ENCODE measurements around the gene LMF1. TPM values are rescaled to one million over a fixed set of nuclear protein-coding genes. Genes with fewer than 3 reads are reported as not detected.

The LMF1 gene
- total RNA-seq, 1 donor from 2014 or later: 2.1 TPM

GRCh38 chr16:848510-849253 lies 122.1 kb downstream of the LMF1 start:
- FAIRE-seq (no peak), DNase-seq (ENCODE audit: low read depth) (no peak)
- Histone ChIP-seq H3K4me3 (ENCODE audit: low read depth, low read length) (no peak overlapping the region), H3K36me3 (ENCODE audit: control insufficient read depth, insufficient read depth, low read length) (no peaks in the 10 kb centered on the region), H3K27me3 (ENCODE audit: control insufficient read depth, insufficient read depth, low read length) (no peaks in the 10 kb centered on the region)
- TF ChIP-seq, protein P1, sequence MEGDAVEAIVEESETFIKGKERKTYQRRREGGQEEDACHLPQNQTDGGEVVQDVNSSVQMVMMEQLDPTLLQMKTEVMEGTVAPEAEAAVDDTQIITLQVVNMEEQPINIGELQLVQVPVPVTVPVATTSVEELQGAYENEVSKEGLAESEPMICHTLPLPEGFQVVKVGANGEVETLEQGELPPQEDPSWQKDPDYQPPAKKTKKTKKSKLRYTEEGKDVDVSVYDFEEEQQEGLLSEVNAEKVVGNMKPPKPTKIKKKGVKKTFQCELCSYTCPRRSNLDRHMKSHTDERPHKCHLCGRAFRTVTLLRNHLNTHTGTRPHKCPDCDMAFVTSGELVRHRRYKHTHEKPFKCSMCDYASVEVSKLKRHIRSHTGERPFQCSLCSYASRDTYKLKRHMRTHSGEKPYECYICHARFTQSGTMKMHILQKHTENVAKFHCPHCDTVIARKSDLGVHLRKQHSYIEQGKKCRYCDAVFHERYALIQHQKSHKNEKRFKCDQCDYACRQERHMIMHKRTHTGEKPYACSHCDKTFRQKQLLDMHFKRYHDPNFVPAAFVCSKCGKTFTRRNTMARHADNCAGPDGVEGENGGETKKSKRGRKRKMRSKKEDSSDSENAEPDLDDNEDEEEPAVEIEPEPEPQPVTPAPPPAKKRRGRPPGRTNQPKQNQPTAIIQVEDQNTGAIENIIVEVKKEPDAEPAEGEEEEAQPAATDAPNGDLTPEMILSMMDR (IDR thresholded peaks at IDR 0.05; ENCODE audit: insufficient read depth, low read length, severe bottlenecking): no peak

GRCh38 chr16:847681-848445 lies 122.9 kb downstream of the LMF1 start:
- DNase-seq (ENCODE audit: low read depth) (no peak), FAIRE-seq (no peak)
- TF ChIP-seq, protein P1 (IDR thresholded peaks at IDR 0.05; ENCODE audit: insufficient read depth, low read length, severe bottlenecking): no peak
- H3K4me3 ChIP-seq (ENCODE audit: low read depth, low read length): no peak overlapping the region
- no peaks in the 10 kb centered on the region for H3K36me3 ChIP-seq (ENCODE audit: control insufficient read depth, insufficient read depth, low read length)
- no peaks in the 10 kb centered on the region for H3K27me3 ChIP-seq (ENCODE audit: control insufficient read depth, insufficient read depth, low read length)

DNA sequence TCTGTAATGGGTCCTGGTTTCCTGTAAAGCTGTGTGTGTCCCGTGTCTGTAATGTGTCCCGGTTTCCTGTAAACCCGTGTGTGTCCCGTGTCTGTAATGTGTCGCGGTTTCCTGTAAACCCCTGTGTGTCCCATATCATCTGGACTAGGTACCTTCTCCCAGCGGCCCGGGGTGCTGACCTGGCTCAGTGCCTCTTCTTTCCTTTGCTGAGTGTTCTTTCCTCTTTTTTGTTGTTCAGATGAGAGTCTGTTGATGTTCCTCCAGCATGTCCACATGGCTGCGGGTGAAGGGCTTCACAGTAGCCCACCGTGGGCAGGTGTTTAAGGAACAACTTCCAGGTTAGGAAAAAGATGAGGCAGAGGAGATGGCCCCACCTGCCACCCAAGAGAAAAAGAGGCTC lies 123.6 kb downstream of the LMF1 start:
- TF ChIP-seq, protein P1 (IDR thresholded peaks at IDR 0.05; ENCODE audit: insufficient read depth, low read length, severe bottlenecking): no peak
- FAIRE-seq (no peak), DNase-seq (ENCODE audit: low read depth) (no peak)
- Histone ChIP-seq H3K36me3 (ENCODE audit: control insufficient read depth, insufficient read depth, low read length) (no peaks in the 10 kb centered on the region), H3K27me3 (ENCODE audit: control insufficient read depth, insufficient read depth, low read length) (no peaks in the 10 kb centered on the region), H3K4me3 (ENCODE audit: low read depth, low read length) (no peak overlapping the region)

DNA sequence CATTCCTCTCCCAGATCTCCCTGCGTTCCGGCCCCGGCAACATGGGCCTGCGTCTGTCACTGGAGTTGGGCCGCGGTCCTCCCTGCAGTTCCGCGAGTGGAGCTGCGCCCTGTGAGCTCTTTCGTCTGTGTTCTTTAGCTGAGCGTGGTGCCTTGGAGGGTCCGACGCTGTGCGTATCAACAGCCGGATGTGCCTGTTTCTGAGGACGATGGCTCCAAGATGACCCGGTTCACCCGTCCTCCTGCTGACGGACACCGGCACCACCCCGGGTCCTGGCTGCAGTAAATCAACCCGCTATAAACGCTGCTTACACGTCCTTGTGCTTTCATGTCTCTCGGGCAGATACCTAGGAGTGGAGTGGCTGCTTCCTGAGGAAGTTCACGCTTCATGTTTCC lies 125.4 kb downstream of the LMF1 start:
- TF ChIP-seq, protein P1 (IDR thresholded peaks at IDR 0.05; ENCODE audit: insufficient read depth, low read length, severe bottlenecking): no peak
- H3K27me3 ChIP-seq (ENCODE audit: control insufficient read depth, insufficient read depth, low read length): no peaks in the 10 kb centered on the region
- FAIRE-seq (no peak), DNase-seq (ENCODE audit: low read depth) (no peak)
- H3K4me3 ChIP-seq (ENCODE audit: low read depth, low read length): no peak overlapping the region
- no peaks in the 10 kb centered on the region for H3K36me3 ChIP-seq (ENCODE audit: control insufficient read depth, insufficient read depth, low read length)

DNA sequence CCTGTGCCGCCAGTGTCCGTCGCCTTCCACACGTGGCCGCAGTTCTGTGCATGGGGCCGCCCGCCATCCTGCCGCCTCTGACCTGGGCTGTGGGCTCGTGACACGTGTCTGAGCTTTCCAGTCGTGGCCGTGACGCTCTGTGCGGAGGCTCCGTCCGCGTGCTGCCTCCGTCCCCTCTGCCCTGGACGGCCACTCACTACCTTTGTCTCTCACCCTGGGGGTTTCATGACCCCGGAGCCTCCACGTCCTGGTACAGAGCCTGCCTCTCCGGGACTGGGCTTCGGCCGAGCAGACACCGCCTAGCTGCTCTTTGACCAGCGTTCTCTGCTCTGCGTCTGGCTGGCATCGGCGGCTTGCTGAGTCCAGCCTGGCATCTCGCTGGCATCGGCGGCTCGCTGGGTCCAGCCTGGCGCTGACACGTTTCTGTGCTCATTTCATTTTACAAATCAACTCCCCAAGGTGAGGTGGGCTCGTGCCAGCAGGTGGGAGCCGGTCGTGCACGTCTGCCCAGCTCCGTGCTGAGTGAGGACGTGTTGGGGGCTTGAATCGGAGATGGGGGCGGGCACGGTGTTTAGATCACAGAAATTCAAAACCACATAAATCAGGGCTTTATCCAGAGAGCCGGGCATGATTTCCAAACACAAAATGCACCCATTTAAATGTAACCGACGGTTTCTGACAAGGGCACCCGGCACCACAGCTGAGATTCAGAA lies 126.0 kb downstream of the LMF1 start:
- TF ChIP-seq, protein P1 (IDR thresholded peaks at IDR 0.05; ENCODE audit: insufficient read depth, low read length, severe bottlenecking): no peak
- Histone ChIP-seq H3K27me3 (ENCODE audit: control insufficient read depth, insufficient read depth, low read length) (no peaks in the 10 kb centered on the region), H3K36me3 (ENCODE audit: control insufficient read depth, insufficient read depth, low read length) (no peaks in the 10 kb centered on the region), H3K4me3 (ENCODE audit: low read depth, low read length) (no peak overlapping the region)
- DNase-seq (ENCODE audit: low read depth) (no peak), FAIRE-seq (no peak)
